ENCODE results near the gene PCDH17.

DNA sequence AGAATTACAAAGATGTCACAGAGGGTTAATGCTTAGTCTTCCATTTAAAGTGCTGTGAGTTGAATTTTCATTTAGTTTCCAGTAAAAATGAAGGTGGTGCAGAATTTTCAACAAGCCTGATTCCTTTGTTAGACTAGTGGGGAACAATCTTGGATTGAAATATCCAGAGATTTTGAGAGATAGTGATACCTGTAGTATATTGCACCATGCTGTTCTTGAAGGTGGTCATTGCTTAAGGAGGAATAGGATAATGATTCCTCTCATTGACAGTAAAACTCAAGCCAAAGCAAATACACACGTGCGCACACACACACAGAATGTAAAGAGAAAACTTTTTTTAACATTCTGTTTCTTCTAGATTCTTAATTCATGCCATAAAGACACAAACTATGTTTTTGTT, 5.3 kb downstream of the PCDH17 start:
- TF ChIP-seq POLR2A (IDR thresholded peaks at IDR 0.05; ENCODE audit: low read depth, low read length) (no peak), TAF1 (IDR thresholded peaks at IDR 0.05; ENCODE audit: low read depth, low read length) (no peak), POLR2AphosphoS5 (IDR thresholded peaks at IDR 0.05; ENCODE audit: low read depth, low read length) (no peak)
